Right atrium auricular region (tissue), 2 donors: Measurements from ENCODE around the gene PALM. TPM values are rescaled to one million over a fixed set of nuclear protein-coding genes. Genes with fewer than 3 reads are reported as not detected.

ENCODE experiments used
- DNase-seq: peaks from one replicate; pipeline ENCODE4 v3.0.0-alpha.2; 2019; ENCODE audit warnings: low spot score
- H3K27ac ChIP-seq, 2 donors: fragments of 200-600 bp; sonication (generic); 1 replicate in 1 of 2; 2 replicates in 1 of 2; pipeline ENCODE4 v1.5.1; 2016 to 2019
- H3K27me3 ChIP-seq, 2 donors: fragments of 200-600 bp; sonication (generic); one replicate each; pipeline versions ENCODE4 v1.5.1 to v1.6.0; 2017 to 2019
- H3K36me3 ChIP-seq: fragments of 200-600 bp; sonication (generic); one replicate; pipeline ENCODE4 v1.5.1; 2016
- H3K4me1 ChIP-seq, 2 donors: fragments of 200-600 bp; sonication (generic); one replicate each; pipeline versions ENCODE4 v1.5.1 to v1.6.0; 2017 to 2019
- H3K4me3 ChIP-seq, 2 donors: fragments of 200-600 bp; sonication (generic); 1 replicate in 1 of 2; 2 replicates in 1 of 2; pipeline ENCODE4 v1.5.1; 2017 to 2019; ENCODE audit warnings: mild to moderate bottlenecking in 1 of 2, moderate library complexity in 1 of 2
- H3K9me3 ChIP-seq, 2 donors: fragments of 200-600 bp; sonication (generic); one replicate each; pipeline ENCODE4 v1.5.1; 2019
- total RNA-seq, 2 donors: library from RNA; depleted of rRNA; stranded (reverse); fragments of >200 nt; gene quantifications; one replicate each; pipeline ENCODE4 v1.1.0, GENCODE V29; 2016
- TF ChIP-seq, protein P1 (sequence below), 2 donors: fragments of 200-600 bp; sonication (generic); IDR thresholded peaks; one replicate each; pipeline ENCODE4 v1.5.1; 2019; ENCODE audit warnings: antibody characterized with exemption in 2 of 2

The PALM gene
- total RNA-seq, 2 donors from 2014 or later, result 28.7 to 64.9 TPM

DNA sequence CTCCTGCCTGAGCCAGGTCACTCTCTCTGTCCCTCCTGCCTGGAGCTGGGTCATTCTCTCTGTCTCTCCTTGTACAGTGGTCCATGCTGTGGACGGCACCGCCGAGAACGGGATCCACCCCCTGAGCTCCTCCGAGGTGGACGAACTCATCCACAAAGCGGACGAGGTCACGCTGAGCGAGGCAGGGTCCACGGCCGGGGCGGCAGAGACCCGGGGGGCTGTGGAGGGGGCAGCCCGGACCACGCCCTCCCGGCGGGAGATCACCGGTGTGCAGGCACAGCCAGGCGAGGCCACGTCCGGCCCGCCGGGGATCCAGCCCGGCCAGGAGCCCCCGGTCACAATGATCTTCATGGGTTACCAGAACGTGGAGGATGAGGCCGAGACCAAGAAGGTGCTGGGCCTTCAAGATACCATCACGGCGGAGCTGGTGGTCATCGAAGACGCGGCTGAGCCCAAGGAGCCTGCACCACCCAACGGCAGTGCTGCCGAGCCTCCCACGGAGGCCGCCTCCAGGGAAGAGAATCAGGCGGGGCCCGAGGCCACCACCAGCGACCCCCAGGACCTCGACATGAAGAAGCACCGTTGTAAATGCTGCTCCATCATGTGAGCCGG is 37.6 kb downstream of the PALM start:
- TF ChIP-seq, protein P1, sequence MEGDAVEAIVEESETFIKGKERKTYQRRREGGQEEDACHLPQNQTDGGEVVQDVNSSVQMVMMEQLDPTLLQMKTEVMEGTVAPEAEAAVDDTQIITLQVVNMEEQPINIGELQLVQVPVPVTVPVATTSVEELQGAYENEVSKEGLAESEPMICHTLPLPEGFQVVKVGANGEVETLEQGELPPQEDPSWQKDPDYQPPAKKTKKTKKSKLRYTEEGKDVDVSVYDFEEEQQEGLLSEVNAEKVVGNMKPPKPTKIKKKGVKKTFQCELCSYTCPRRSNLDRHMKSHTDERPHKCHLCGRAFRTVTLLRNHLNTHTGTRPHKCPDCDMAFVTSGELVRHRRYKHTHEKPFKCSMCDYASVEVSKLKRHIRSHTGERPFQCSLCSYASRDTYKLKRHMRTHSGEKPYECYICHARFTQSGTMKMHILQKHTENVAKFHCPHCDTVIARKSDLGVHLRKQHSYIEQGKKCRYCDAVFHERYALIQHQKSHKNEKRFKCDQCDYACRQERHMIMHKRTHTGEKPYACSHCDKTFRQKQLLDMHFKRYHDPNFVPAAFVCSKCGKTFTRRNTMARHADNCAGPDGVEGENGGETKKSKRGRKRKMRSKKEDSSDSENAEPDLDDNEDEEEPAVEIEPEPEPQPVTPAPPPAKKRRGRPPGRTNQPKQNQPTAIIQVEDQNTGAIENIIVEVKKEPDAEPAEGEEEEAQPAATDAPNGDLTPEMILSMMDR (IDR thresholded peaks at IDR 0.05), result no peak
- Histone ChIP-seq H3K9me3 (peaks cover 8 to 26% of the 10 kb centered on the region in 2 donors), H3K4me3 (no peak overlapping the region), H3K27ac (no peak overlapping the region), H3K4me1 (no peaks in the 10 kb centered on the region), H3K27me3 (no peaks in the 10 kb centered on the region), H3K36me3 (peaks cover 10% of the 10 kb centered on the region)
- no peak for DNase-seq

DNA sequence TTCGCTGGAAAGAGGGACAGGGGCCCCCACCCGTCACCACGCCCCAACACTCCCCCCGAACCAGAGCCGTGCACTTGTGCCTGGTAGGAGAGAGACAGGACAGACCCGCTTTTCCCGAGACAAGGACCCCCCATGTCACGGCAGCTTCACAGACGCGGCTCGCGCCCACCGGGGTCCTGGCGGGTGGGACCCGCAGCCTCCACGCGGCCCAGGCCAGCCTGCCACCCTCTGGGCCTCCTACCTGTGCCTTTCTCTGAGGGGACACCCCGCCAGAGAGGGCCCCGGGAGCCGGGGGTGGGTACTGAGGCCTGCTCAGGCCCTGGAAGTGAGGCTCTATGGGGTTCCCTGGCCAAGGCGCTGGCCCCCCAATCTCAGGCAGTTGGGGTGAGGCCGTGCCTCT is 38.2 kb downstream of the PALM start:
- TF ChIP-seq, protein P1 (IDR thresholded peaks at IDR 0.05), result no peak
- no peak overlapping the region for H3K27ac ChIP-seq
- peaks cover 8 to 26% of the 10 kb centered on the region in 2 donors for H3K9me3 ChIP-seq
- no peaks in the 10 kb centered on the region for H3K4me1 ChIP-seq
- H3K27me3 ChIP-seq, result no peaks in the 10 kb centered on the region
- DNase-seq, result no peak
- peaks cover 10% of the 10 kb centered on the region for H3K36me3 ChIP-seq
- no peak overlapping the region for H3K4me3 ChIP-seq

DNA sequence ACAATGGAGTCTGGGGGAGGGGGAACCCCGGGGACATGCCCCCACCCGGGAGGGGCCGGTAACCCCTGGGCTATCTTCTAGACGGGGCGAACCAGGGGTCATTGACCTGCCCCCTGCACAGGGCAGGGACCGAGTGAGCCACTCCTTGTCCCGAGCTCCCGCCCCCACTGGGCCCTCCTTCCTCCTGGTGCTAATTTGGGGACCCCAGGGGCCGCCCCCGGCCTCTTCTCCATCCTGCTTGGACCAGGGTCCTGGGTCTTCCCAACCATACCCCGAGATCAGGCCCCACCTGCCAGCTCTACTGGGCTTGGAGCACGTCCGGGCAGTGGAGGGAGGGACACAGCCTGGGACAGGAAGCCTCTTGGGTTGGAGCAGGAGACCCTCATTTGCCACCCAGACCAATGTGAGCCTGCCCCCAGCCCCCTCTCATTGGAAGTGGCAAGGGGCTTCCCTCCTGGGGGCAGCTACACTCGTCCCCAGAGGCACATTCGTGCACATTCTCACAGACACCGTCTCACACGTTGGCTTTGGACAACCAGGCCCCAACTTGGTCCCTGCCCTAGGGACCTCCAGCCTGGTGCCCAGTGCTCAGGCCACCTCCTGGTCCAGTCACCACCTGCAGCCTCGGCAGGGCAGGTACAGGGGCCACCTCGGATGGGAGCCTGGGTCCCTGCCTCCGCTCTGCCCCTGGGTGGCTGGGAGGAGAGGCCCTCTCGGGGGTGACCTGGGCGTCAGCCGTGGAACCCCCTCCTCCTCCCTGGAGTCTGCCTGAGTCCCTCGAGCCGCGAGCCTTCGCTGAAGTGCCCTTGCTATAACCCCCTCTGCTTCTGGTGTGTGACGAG is 38.9 kb downstream of the PALM start:
- no peaks in the 10 kb centered on the region for H3K4me1 ChIP-seq
- no peaks in the 10 kb centered on the region for H3K27me3 ChIP-seq
- TF ChIP-seq, protein P1 (IDR thresholded peaks at IDR 0.05), result no peak
- peaks cover 8 to 26% of the 10 kb centered on the region in 2 donors for H3K9me3 ChIP-seq
- no peak overlapping the region for H3K4me3 ChIP-seq
- DNase-seq, result no peak
- H3K27ac ChIP-seq, result no peak overlapping the region
- peaks cover 10% of the 10 kb centered on the region for H3K36me3 ChIP-seq

DNA sequence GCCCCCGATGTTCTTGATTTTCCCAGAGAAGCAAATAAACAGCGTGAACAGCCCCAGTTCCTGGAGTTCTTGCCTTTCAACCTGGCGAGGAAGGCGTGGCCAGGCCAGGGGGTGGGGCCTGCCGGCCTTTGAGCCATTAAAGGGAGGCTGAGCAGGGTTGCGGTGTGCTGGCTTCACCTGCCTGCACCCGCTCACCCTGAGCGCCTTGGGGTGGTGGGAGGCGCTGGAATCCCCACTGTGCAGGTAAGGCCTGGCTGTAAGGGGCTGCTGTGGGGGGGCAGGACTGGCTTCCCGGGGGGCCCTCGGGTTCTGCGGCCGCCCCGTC is 39.5 kb downstream of the PALM start:
- TF ChIP-seq, protein P1 (IDR thresholded peaks at IDR 0.05), result no peak
- Histone ChIP-seq H3K4me3 (no peak overlapping the region), H3K27ac (no peak overlapping the region), H3K9me3 (peaks cover 8 to 26% of the 10 kb centered on the region in 2 donors), H3K27me3 (no peaks in the 10 kb centered on the region), H3K4me1 (no peaks in the 10 kb centered on the region), H3K36me3 (peaks cover 10% of the 10 kb centered on the region)
- no peak for DNase-seq

DNA sequence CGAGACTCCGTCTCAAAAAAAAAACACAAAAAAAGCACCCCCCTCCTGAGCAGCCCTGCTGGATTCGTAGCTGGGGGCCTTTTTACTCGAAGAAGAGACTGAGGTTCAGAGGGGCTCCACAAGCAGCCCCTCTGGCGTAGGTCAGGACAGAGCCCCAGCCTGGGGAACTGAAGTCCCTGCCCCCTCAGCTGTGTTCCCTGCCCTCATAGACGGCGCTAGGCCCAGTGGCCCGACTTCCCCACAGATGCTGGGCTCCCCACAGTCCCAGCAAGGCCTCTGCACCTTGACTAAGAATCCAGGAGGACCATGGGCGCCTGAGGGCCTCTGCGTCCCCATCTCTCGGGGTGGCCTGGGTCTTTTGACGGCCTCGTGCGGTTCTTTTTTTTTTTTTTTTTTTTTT is 41.1 kb downstream of the PALM start:
- H3K27me3 ChIP-seq, result no peaks in the 10 kb centered on the region
- TF ChIP-seq, protein P1 (IDR thresholded peaks at IDR 0.05), result no peak
- H3K4me1 ChIP-seq, result no peaks in the 10 kb centered on the region
- no peak overlapping the region for H3K27ac ChIP-seq
- H3K9me3 ChIP-seq, result peaks cover 8 to 12% of the 10 kb centered on the region in 2 donors
- no peak overlapping the region for H3K4me3 ChIP-seq
- peaks cover 10% of the 10 kb centered on the region for H3K36me3 ChIP-seq
- no peak for DNase-seq
